ES-I3 (cell line): Measurements from ENCODE around the gene S100A10.

Source experiments
- H3K36me3 ChIP-seq: 2 replicates; pipeline ENCODE4 v1.6.1; 2013; ENCODE audit warnings: mild to moderate bottlenecking, low read length, control low read depth, moderate library complexity; ENCODE audit not compliant: insufficient read depth
- H3K4me1 ChIP-seq: 2 replicates; pipeline ENCODE4 v1.6.1; 2013; ENCODE audit warnings: mild to moderate bottlenecking, control low read depth, low read length; ENCODE audit not compliant: insufficient read depth
- H3K9ac ChIP-seq: 2 replicates; pipeline ENCODE4 v1.6.1; 2013; ENCODE audit warnings: low read depth, mild to moderate bottlenecking, low read length, moderate library complexity
- H3K9me3 ChIP-seq: 2 replicates; pipeline ENCODE4 v1.6.1; 2013; ENCODE audit warnings: mild to moderate bottlenecking, low read length, moderate library complexity; ENCODE audit not compliant: control insufficient read depth, insufficient read depth

S100A10 gene

DNA sequence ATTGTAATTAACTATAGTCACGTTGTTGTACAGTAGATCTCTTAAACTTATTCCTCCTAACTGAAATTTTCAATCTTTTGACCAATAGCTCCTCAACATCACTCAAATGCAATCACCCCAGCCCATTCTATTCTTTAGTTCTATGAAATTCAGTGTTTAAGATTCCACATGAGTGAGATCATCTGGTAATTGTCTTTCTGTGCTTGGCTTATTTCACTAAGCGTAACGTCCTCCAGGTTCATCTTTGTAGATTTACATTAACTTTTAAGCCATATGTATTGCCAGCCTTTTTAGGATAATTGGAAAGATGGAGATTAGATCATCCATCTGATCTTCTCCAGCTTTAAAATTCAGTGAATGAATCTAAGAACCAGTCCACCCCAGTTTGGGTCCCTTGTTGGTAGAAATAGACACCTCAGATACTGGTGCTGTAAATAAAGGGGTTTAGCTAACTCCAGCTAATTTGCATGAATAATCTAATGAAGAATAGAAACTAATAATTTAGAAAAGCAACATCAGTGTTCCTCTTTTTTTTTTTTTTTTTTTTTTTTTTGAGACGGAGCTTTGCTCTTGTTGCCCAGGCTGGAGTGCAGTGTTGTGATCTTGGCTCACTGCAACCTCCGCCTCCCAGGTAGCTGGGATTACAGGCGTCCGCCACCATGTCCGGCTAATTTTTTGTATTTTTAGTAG, 7.0 kb downstream of the S100A10 start:
- H3K36me3 ChIP-seq, result peaks cover 44% of the 10 kb centered on the region
- no peaks in the 10 kb centered on the region for H3K9me3 ChIP-seq
- H3K9ac ChIP-seq, result no peak overlapping the region
- H3K4me1 ChIP-seq, result peaks cover 41% of the 10 kb centered on the region

DNA sequence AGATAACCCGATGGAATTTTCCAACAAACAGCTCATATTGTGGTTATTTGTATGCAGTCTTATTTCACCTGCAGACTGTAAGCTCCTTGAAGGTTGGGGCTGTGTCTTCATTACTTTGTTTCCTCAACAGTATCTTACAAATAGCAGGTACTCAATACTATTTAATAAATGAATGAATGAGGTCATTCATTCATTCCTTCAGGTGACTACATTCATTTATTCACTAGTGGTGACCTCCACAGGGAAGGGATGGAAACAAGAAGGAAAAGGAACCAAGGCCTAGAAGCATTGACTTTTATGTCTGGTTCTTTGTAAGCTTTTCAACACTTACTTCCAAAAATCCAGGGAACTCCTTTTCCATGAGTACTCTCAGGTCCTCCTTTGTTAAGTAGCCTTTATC, 7.9 kb downstream of the S100A10 start:
- H3K4me1 ChIP-seq, result peaks cover 40% of the 10 kb centered on the region
- H3K9me3 ChIP-seq, result no peaks in the 10 kb centered on the region
- no peak overlapping the region for H3K9ac ChIP-seq
- H3K36me3 ChIP-seq, result peaks cover 44% of the 10 kb centered on the region

DNA sequence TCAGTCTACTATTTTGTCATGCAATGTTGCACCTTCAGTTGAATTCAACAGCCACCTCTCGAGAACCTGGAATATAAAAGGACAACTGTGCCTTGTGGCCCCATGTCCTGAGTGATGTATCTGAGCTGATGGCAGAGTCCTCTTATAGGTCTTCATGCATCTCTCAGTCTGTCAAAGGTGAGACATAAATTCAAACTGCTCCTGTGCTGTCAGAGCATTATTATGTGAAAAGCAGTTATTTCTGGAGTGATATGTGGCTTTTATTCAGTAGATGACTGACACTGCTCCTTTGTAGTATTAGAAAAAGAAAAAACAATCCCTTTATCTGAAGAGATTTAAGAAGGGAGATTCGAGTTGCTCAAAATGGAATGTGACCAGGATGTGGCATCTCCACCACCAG, 8.4 kb downstream of the S100A10 start:
- H3K9ac ChIP-seq, result no peak overlapping the region
- H3K36me3 ChIP-seq, result peaks cover 44% of the 10 kb centered on the region
- no peaks in the 10 kb centered on the region for H3K9me3 ChIP-seq
- H3K4me1 ChIP-seq, result peaks cover 35% of the 10 kb centered on the region

DNA sequence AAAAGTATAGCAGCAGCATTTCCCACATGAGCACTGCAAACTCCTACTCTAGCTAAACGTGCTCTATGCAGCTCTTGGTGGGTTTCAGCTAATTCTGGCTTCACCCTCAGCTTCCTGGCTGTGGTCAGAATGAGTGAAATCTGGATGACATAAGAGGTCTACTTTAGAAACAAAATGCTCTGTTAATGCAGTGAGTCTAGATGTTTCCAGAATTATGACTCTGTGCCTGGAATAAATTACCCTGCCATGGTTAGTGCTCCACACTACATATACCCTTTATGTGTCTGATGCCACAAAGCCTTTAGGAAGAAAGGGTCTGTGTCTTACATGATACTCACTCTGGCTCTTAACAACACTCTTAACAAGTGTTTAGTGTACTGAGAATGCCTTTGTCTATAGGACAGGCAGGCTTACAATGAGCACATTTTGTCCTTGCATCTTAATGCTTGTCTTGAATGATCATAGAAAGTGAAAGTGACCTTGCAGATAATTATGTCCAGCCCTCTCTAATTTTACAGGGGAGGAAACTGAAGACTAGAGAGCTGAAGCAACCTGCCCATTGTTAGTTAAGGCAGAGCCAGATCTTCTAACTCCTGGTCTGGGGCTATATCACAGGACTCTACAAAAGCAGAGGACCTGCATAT, 9.2 kb downstream of the S100A10 start:
- Histone ChIP-seq H3K36me3 (peaks cover 44% of the 10 kb centered on the region), H3K4me1 (peaks cover 26% of the 10 kb centered on the region), H3K9ac (no peak overlapping the region), H3K9me3 (no peaks in the 10 kb centered on the region)

DNA sequence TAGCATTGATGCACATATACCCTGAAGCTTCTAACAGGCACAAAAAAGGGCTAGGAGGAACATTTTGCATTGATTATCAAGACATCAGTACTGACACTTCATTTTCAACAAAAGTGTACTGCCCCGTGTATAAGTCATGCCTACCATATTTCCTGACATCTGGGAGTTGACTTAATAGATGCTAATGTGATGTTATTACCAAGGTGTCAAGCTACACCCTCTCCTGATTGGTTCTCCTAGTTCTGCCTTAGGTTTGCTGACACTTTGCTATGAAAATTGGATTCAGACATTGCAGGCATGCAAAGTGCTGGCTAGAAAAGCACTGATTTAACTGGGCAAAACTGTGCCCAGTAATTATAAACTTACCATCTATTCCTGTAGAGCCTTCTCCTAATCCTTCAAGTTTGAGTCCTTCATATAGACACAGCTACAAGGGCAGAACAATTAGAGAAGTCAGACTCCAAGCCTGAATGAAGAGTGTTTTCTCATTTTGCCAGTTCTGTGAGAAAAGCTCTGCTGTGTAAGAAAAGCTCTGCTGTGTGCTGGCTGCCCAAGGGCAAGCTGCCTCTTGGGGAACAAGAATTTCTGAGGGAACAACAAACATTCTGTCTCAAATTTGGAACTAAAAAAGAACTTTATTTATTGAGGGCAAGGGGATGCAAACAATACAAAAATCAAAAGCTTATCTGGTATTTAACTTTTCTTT, 11.2 kb downstream of the S100A10 start:
- Histone ChIP-seq H3K9me3 (no peaks in the 10 kb centered on the region), H3K4me1 (peaks cover 9% of the 10 kb centered on the region; the same call in 1 of the 2 replicates), H3K36me3 (peaks cover 36% of the 10 kb centered on the region), H3K9ac (no peak overlapping the region)

DNA sequence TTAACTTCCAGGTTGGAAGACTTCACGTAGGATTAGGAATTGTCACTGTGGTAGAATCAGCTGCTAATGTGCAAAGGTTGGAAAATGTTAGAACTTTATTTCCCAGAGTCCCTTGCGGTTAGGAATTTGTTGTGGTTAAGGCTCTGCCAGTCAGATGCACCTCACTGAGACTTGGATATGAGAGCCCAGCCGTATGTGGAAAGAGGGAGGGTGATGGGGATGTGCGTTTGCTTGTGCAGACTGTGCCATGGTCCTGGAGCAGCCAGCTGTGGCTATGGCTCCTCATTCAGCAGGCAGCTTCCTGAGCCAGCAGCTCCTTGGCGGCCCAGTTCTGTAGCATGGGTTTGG, 12.5 kb downstream of the S100A10 start:
- Histone ChIP-seq H3K36me3 (peaks cover 36% of the 10 kb centered on the region), H3K9ac (no peak overlapping the region), H3K4me1 (peaks cover 12% of the 10 kb centered on the region; the same call in 1 of the 2 replicates), H3K9me3 (no peaks in the 10 kb centered on the region)

DNA sequence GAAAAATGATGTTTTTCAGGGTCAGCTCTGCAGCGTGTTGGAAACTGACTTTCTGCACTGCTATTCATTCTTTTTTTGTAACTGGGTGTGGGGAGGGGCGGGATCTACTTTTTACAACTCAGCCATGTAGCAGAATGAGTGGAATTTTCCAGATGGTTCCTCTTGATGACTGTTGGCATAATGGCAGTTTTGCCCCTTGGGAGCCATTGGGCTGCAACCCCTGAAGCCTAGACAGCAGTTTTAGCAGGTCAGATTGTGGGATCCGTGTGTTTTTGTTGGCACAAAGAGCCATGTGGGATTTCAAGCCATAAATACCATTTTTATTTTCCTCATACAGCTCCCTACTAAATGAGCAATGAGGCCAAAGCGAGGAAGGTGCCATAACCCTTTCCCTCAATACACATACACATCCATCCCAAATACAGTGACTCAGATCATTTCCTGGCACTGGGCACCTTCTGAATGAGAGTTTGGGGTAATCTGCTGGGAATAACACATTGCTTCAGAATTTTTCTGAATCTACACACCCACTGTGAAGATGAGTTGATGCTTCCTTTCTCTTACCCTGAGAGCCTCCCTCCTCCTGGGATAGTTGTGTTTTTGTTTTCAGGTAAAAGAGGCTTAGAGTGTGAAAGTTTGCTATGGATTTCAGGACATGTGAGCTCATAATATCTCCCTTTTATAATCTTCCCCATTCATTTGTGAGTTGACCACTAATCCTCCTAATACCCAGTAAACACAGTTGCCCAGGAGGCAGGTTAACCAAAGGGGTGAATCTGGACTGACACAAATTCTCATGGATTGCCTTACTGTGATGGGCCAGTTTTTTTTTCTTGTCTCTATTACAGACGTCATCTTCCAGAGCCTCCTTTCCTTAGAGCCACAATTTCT, 13.1 kb downstream of the S100A10 start:
- Histone ChIP-seq H3K9me3 (no peaks in the 10 kb centered on the region), H3K9ac (no peak overlapping the region), H3K36me3 (peaks cover 30% of the 10 kb centered on the region), H3K4me1 (peaks cover 8% of the 10 kb centered on the region; the same call in 1 of the 2 replicates)

DNA sequence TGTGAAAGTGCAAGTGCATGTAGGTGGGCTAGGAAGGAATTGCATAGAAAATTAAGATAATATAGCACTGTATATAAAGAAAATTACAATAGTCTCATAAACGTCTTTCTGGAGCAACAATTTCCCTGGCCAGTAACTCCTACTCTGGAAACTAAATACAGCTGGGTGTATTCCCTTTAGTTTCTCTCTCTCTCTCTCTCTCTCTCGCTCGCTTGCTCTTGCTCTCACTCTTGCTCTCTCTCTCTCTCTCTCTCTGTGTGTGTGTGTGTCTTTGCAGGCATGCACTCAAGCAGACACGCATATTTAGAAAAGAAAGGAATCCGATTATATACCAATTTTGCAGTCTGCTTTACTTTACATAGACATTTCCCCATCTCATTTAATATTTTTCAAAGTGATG, 14.7 kb downstream of the S100A10 start:
- H3K4me1 ChIP-seq, result peaks cover 9% of the 10 kb centered on the region; the same call in 1 of the 2 replicates
- H3K9me3 ChIP-seq, result no peaks in the 10 kb centered on the region
- H3K36me3 ChIP-seq, result peaks cover 14% of the 10 kb centered on the region
- H3K9ac ChIP-seq, result no peak overlapping the region

DNA sequence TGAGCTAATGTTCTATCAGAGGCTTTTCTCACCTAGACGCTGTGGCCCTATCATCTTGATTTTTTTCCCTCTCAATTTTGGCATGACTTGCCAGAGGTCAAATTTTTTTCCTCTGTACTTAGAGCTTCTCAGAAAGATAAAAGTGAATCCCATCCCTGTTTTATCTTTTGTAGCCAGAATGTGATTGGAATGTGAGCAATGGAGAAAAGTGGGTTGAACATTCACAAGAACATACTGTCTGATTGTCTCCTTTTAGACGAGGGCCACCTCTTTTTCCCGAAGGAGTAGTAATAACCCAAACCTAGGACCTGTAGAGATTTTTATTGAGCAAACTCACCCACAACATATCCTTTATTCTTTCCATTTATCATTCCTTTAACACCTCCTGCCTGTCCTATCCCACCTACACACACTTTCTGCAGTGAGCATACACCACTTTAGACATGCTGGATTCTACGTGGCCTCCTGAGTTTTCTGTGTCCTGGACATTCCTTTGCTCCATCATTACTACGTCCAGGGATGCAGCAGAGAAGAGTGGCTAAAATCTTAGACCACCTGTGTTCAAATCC, 15.9 kb downstream of the S100A10 start:
- no peak overlapping the region for H3K9ac ChIP-seq
- H3K36me3 ChIP-seq, result peaks cover 5% of the 10 kb centered on the region
- peaks cover 19% of the 10 kb centered on the region for H3K4me1 ChIP-seq
- H3K9me3 ChIP-seq, result no peaks in the 10 kb centered on the region

DNA sequence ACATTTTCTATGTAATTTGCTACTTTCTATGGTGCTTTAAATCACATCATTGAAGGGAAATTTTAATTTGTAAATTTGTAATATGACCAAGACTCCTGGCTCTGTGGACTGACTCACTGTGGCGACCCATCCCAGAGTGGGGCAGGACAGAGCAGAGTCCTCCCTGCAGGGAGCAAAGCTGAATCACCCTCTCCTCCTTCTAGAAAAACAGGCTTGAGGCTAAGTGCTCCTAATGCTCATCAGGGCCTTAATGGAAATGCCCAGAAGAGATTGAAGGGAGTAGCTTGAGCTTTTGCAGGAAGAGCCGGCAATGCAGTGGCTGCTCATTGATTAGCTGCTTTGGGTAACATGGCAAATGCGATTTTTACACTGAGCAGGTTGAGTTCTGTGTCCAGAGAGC, 16.8 kb downstream of the S100A10 start:
- H3K36me3 ChIP-seq, result no peaks in the 10 kb centered on the region
- no peaks in the 10 kb centered on the region for H3K9me3 ChIP-seq
- H3K9ac ChIP-seq, result no peak overlapping the region
- peaks cover 25% of the 10 kb centered on the region for H3K4me1 ChIP-seq

DNA sequence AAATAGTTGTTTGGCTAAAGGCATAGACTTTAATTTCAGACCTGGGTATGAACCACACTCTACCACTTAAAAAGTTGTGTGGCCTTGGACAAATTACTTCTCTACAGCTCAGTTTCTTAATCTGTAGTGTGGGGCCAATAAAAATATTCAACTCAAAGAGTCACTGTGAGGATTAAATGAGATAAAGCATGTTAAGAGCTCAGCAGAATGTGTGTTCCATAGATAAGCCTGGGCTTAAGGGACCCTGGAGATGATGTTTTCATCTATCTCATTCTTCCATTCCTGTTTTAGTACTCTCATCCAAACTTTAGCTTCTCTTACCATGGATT, 17.7 kb downstream of the S100A10 start:
- H3K9me3 ChIP-seq, result no peaks in the 10 kb centered on the region
- peaks cover 25% of the 10 kb centered on the region for H3K4me1 ChIP-seq
- H3K9ac ChIP-seq, result no peak overlapping the region
- H3K36me3 ChIP-seq, result no peaks in the 10 kb centered on the region

DNA sequence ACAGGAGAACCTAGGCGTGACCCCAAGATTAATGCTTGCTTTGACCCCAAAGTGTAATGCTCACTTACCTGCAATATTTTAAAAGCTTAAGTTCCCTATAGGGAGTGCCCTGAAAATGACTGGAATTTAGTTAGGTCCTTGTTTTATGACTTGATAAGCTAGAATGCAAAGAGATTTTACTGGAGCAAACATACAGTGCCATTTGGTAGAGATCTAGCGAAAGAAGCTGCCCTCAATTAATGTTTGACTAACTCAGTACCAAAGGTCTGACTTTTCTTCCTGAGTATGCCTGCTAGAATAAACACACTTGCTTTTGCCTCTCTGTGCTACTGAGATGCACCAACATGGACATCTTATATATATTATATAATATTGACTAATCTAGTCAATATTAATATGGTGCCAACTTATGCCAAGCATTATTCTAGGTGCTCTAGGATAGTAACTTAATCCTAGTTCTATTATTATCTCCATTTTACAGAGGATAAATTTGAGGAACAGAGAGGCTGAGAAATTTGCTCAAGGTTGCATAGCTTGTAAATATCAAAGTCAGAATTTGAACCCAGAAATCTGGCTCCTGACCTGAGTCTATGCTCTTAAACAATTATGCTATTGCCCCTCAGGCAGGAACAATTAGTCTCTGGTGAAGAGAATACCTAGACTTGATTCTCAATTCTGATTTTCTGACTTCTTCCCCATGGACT, 18.2 kb downstream of the S100A10 start:
- H3K9ac ChIP-seq, result no peak overlapping the region

DNA sequence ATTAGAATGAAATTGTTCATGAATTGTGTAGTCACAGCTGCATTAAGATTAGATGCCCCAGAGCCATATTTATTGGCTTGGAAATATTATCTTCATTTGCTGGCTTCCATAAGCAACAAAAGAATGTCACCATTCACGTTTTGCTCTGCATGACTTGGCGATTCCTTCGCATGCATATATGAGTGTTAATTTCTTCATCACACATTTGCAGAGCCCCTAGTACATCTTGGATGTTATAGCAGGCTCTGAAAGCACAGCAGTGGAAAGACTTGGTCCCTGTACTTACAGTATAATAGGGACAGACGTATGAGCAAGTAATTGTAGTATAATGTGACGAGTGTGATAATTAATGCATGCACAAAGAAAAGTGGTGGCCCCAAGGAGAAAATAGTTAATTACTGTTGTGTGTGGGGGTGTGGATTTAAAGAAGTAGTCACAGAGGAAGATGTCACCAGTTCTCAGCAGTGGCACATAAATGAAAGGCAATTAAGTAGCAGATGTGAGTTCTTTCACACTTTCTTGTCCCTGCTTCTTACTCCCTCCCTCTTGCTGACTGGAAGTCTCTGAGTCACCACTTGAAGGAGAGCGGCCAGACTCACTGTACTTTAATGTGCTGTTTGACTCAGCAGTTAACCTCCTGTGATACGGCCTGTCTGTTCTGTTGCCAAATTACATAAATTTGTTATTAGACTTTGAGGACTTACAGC, 21.0 kb downstream of the S100A10 start:
- Histone ChIP-seq H3K36me3 (no peaks in the 10 kb centered on the region), H3K4me1 (peaks cover 34% of the 10 kb centered on the region), H3K9ac (peak overlapping the region; percentile 17; the same call in 1 of the 2 replicates), H3K9me3 (no peaks in the 10 kb centered on the region)

More for the DNA sequence above, 18.2 kb downstream of the S100A10 start:
- H3K9me3 ChIP-seq, result no peaks in the 10 kb centered on the region
- peaks cover 25% of the 10 kb centered on the region for H3K4me1 ChIP-seq
- no peaks in the 10 kb centered on the region for H3K36me3 ChIP-seq
